Loucy (cell line): ENCODE results near the gene CHST9.

ENCODE experiments used
- H2AFZ ChIP-seq: fragments of 200-600 bp; sonication (generic); 2 replicates; pipeline ENCODE4 v1.6.0; 2016; ENCODE audit warnings: antibody characterized with exemption, mild to moderate bottlenecking, low read length, moderate library complexity
- H3F3A ChIP-seq: fragments of 200-600 bp; 2 replicates; pipeline ENCODE4 v1.6.0; 2016; ENCODE audit warnings: antibody characterized with exemption, low read depth, mild to moderate bottlenecking
- H3K27me3 ChIP-seq: fragments of 200-600 bp; sonication (generic); 2 replicates; pipeline ENCODE4 v1.6.1; 2014; ENCODE audit warnings: low read length, mild to moderate bottlenecking; ENCODE audit not compliant: insufficient read depth, poor library complexity, severe bottlenecking
- H3K36me3 ChIP-seq: fragments of 200-600 bp; sonication (generic); 2 replicates; pipeline ENCODE4 v1.6.1; 2016; ENCODE audit warnings: low read length; ENCODE audit not compliant: insufficient read depth
- H3K4me1 ChIP-seq: fragments of 200-600 bp; sonication (generic); 2 replicates; pipeline ENCODE4 v1.5.1; 2014; ENCODE audit warnings: low read length, mild to moderate bottlenecking; ENCODE audit not compliant: insufficient read depth, poor library complexity, severe bottlenecking
- H3K4me2 ChIP-seq: fragments of 200-600 bp; sonication (generic); 2 replicates; pipeline ENCODE4 v1.6.0; 2014; ENCODE audit warnings: antibody characterized with exemption, low read length, low read depth, mild to moderate bottlenecking; ENCODE audit not compliant: poor library complexity, severe bottlenecking
- H3K4me3 ChIP-seq: fragments of 200-600 bp; sonication (generic); 2 replicates; pipeline ENCODE4 v1.5.1; 2014; ENCODE audit warnings: low read length, mild to moderate bottlenecking, mixed read lengths; ENCODE audit not compliant: poor library complexity, severe bottlenecking
- H3K79me2 ChIP-seq: fragments of 200-600 bp; sonication (generic); 2 replicates; pipeline ENCODE4 v1.6.1; 2014; ENCODE audit warnings: low read length; ENCODE audit not compliant: insufficient read depth
- H3K9ac ChIP-seq: fragments of 200-600 bp; sonication (generic); 2 replicates; pipeline ENCODE4 v1.6.0; 2014; ENCODE audit warnings: mild to moderate bottlenecking, low read depth, low read length, moderate library complexity; ENCODE audit not compliant: poor library complexity, severe bottlenecking
- H3K9me2 ChIP-seq: fragments of 200-600 bp; sonication (generic); replicated peaks from 2 replicates; pipeline ENCODE4 v1.6.1; 2016; ENCODE audit warnings: low read depth, low read length, mixed read lengths
- H3K9me3 ChIP-seq: fragments of 200-600 bp; sonication (generic); 2 replicates; pipeline ENCODE4 v1.6.1; 2014; ENCODE audit warnings: mild to moderate bottlenecking, antibody characterized with exemption, low read length, low read depth; ENCODE audit not compliant: insufficient read depth
- H4K20me1 ChIP-seq: fragments of 200-600 bp; sonication (generic); 2 replicates; pipeline ENCODE4 v1.6.0; 2014; ENCODE audit warnings: antibody characterized with exemption, low read length, mild to moderate bottlenecking; ENCODE audit not compliant: insufficient read depth, poor library complexity, severe bottlenecking
- EZH2phosphoT487 ChIP-seq: fragments of 200-600 bp; IDR thresholded peaks from 2 replicates; pipeline ENCODE4 v1.6.1; 2018; ENCODE audit warnings: antibody characterized with exemption, mild to moderate bottlenecking, moderate library complexity, borderline replicate concordance
- TF ChIP-seq, protein P1 (sequence below): fragments of 200-600 bp; sonication (generic); conservative IDR thresholded peaks from 2 replicates; pipeline ENCODE4 v1.5.1; 2014; ENCODE audit warnings: mild to moderate bottlenecking, antibody characterized with exemption, low read length

CHST9 gene

DNA sequence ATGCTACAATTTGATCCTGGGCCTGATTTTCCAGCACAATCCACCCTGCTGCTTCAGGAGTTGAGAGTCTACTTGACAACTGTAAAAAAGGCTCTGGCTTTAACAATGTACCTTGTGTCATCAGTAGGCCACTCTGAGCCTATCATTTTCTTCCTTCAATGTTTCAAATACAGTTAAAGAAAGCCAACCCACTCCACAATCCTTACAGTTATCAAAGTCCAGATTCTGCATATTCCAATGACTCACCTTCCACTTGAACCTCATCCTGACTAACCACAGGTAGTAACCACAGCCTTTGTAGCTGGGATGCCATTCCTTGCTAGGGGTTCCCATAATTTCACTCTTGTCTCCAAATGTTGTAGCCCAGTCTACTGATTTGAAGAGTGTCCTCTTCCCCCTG, 284.1 kb downstream of the CHST9 start:
- TF ChIP-seq, protein P1, sequence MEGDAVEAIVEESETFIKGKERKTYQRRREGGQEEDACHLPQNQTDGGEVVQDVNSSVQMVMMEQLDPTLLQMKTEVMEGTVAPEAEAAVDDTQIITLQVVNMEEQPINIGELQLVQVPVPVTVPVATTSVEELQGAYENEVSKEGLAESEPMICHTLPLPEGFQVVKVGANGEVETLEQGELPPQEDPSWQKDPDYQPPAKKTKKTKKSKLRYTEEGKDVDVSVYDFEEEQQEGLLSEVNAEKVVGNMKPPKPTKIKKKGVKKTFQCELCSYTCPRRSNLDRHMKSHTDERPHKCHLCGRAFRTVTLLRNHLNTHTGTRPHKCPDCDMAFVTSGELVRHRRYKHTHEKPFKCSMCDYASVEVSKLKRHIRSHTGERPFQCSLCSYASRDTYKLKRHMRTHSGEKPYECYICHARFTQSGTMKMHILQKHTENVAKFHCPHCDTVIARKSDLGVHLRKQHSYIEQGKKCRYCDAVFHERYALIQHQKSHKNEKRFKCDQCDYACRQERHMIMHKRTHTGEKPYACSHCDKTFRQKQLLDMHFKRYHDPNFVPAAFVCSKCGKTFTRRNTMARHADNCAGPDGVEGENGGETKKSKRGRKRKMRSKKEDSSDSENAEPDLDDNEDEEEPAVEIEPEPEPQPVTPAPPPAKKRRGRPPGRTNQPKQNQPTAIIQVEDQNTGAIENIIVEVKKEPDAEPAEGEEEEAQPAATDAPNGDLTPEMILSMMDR, result no peak
- no peak for TF ChIP-seq EZH2phosphoT487
- Histone ChIP-seq H3K9ac (no peak overlapping the region), H2AFZ (no peak overlapping the region), H3K4me3 (no peak overlapping the region), H4K20me1 (no peaks in the 10 kb centered on the region), H3K79me2 (no peaks in the 10 kb centered on the region), H3K27me3 (no peaks in the 10 kb centered on the region), H3K9me3 (no peaks in the 10 kb centered on the region; the same call in 1 of the 2 replicates), H3K4me2 (no peak overlapping the region), H3K4me1 (no peaks in the 10 kb centered on the region), H3K9me2 (no peaks in the 10 kb centered on the region), H3K36me3 (no peaks in the 10 kb centered on the region), H3F3A (no peaks in the 10 kb centered on the region)

DNA sequence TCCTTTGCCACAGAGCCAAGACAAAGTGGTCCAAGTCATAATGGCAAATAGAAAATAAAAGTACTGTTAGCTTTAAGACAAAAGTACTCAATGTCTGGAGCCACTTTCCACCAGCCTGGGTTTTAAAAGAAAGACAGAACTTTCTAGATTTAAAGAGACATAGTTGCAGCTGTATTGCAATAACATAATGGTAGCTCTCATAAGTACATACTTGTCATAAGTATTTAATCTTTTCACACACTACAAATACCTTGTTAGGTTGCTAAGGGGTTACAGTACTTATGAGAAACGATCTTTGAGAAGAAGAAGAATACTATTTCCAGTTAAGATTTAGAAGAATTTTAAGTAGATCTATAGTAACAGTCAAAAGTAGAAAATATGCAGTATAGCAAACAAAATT, 290.7 kb downstream of the CHST9 start:
- Histone ChIP-seq H4K20me1 (no peaks in the 10 kb centered on the region), H3K36me3 (no peaks in the 10 kb centered on the region), H3K4me2 (no peak overlapping the region), H3K9me3 (no peaks in the 10 kb centered on the region), H3K4me1 (no peaks in the 10 kb centered on the region), H3K27me3 (no peaks in the 10 kb centered on the region), H3K79me2 (no peaks in the 10 kb centered on the region), H3K9ac (no peak overlapping the region), H3K4me3 (no peak overlapping the region), H2AFZ (no peak overlapping the region), H3F3A (no peaks in the 10 kb centered on the region), H3K9me2 (no peaks in the 10 kb centered on the region)
- no peak for TF ChIP-seq EZH2phosphoT487
- TF ChIP-seq, protein P1, result no peak

DNA sequence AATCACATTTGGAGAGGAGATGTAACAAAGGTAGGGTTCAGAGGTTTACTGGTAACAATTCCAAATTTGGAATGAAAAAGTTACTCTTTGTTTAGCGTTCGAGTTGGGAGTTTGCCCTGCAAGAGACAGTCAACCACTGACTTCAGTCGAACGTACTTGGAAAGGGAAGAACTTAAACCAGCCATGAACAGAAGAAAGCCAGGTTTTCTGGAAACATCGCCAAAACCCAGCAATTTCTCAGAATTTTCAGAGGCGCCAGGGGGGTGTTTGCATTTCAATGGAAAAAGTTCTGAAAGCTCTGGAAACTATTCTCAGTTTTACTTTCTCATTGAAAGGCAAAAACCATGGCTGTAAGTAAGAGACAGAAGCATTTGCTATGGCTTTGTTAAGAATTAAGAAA, 291.1 kb downstream of the CHST9 start:
- no peak overlapping the region for H2AFZ ChIP-seq
- H3K79me2 ChIP-seq, result no peaks in the 10 kb centered on the region
- H3K4me2 ChIP-seq, result no peak overlapping the region
- H3K36me3 ChIP-seq, result no peaks in the 10 kb centered on the region
- no peaks in the 10 kb centered on the region for H3K4me1 ChIP-seq
- no peaks in the 10 kb centered on the region for H3K27me3 ChIP-seq
- H3F3A ChIP-seq, result no peaks in the 10 kb centered on the region
- H4K20me1 ChIP-seq, result no peaks in the 10 kb centered on the region
- TF ChIP-seq EZH2phosphoT487, result no peak
- TF ChIP-seq, protein P1, result no peak
- no peaks in the 10 kb centered on the region for H3K9me3 ChIP-seq
- H3K9me2 ChIP-seq, result no peaks in the 10 kb centered on the region
- no peak overlapping the region for H3K4me3 ChIP-seq
- no peak overlapping the region for H3K9ac ChIP-seq
